Stromal cell of bone marrow (primary cell): ENCODE data around the gene NDUFS7.

Experiments
- DNase-seq: peaks from one replicate; pipeline ENCODE4 v3.0.0-alpha.2; 2012; ENCODE audit warnings: low read depth

NDUFS7 gene

GRCh38 chr19:1364070-1364704 lies 19.5 kb upstream of the NDUFS7 start:
- DNase-seq: no peak

DNA sequence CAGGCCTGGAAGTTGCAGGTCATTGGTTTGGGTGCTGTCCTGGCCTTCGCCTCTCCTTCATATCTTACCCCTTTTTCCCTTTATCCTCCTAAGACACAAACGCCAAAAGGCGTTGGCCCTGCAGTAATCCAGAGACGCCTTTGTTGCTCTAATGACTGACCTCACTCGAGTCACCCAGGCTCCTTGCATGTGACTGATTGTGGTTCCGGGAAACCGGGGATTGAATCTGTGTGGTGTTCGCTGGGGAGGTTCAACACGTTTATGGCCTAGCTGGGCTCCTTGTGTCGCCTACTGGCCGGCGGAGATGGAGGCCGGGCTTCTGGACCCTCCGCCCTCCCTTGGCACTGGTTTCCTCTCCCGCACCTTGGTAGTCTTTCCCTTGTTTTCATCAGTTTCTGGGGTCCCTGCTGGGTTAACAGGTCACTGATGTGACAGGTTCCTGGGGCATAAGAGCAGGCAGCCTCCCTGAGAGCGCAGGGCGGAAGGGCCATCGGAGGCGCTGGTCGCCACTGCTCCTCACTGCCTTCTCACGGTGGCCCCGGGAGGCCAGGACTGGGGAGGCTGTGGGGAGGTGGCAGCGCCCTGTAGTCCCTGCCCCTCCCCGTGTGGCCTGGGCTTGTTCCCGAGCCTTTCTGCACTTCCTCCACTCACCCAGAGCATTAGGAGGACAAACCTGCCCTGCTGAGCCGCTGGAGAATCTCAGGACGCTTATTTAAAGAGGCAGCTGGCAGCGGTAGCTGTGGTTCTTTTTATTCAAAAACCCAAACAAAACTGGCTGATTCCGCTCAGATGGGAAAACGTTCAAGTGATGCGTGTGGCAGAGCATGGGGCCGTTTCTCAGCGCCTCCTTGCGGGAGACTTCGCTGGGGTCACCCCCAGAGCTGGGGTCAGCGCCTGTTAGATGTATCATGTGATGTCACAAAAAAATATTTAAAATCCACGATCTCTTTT lies 18.1 kb upstream of the NDUFS7 start:
- no peak for DNase-seq

GRCh38 chr19:1366296-1366695 lies 17.4 kb upstream of the NDUFS7 start:
- no peak for DNase-seq

DNA sequence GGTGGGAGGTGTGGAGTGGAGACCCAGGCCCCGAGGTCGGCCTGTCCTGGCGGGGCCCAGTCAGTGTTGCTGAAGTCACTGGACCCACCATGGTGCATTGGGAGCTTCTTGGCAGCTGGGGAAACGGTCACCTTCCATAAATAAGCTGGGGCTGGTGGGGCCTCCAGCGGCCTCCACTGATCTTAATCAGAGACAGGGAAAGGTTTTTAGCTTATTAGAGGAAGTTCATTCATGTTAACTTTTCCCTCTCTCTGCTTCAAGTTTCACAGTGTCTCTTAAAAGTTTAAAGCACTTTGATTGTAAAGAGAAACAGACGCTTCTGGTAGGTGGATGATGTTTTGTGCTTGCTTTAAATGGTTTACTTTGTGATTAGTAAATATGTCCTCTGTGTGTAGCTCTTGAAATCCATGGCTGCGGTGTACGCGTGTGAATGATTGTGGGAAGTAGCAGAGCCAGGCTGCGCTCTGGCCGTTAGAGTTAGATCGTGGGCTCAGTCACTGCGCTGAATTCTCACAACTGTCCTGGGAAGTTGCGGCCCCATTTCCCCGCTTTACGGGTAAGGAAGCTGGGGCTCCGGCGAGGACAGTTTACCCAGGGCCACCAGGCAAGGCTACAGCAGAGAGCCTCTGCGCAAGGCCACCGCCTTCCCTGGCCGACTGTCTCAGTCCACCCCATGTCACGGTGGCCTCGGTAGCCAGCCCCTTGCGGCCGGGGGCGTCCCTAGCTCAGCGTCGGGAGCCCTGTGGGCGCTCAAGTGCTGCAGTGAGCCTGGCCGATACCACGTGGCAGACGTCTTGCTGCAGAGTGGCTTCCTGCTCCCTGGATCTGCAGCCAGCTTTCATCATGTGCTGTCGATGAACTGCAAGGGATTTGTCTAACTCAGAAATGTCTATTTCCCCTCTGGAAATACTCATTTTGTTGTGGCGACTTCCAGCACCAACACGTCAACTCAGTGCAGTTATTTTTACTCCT lies 16.5 kb upstream of the NDUFS7 start:
- no peak for DNase-seq

DNA sequence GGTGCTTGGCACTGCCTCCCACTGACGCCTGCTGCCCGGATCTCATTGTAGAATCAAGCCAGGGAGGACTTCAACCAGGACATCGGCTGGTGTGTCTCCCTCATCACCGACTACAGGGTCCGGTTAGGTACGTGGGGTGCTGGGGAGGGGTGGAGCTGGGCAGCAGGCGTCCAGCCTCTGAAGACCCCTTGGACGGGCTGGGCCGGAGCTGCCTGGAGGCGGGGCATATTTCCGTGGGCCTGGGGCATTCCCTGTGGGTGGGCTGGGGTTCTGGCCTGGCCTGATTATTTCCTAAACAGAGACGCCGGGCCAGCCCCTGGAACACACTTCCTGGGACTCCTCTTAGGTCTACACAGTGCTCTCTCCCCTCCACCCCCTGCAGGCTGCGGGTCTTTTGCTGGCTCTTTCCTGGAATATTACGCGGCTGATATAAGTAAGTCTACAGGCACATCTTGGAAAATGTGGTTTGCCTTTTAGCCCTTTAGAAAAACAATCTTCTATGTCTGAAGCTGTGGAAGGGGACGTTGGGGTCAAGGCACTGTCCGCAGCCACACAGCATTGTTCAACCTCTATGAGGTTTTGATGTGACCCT lies 14.4 kb upstream of the NDUFS7 start:
- no peak for DNase-seq

GRCh38 chr19:1370579-1371361 lies 12.9 kb upstream of the NDUFS7 start:
- DNase-seq: no peak

GRCh38 chr19:1373042-1373533 lies 10.6 kb upstream of the NDUFS7 start:
- DNase-seq: no peak

DNA sequence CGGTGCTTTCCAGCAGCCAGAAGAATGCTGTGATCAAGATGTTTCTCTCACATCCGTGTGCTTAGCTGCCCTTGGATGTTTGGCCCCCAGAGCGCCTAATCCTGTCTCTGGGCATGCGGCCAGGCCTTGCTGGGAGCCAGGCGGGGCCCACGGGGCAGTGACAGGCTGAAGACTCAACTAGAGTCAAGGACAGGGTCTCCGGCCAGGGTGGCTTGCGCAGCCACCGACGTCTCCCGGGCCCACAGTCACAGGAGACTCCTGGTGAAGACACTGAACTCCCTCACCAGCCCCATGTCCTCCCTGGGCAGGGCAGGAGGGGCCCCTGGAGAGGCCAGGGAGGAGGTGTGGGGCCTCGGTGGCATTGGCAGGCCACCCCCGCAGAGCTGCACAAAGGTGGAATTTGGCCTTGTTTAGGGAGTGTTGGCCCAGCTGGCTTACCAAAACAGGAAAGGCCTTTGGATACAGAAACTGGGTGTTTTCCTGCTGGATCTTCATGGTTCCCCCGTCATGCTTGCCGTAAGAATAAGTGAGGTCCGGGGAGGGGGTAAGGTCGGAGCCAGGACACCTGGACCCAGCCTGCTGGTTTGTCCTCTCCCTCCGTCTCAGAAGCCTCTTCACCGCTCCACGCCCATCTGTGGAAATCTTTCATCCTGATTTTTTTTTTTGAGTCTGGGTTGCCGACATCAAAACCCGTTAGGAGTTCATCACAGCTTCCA lies 10.0 kb upstream of the NDUFS7 start:
- no peak for DNase-seq

DNA sequence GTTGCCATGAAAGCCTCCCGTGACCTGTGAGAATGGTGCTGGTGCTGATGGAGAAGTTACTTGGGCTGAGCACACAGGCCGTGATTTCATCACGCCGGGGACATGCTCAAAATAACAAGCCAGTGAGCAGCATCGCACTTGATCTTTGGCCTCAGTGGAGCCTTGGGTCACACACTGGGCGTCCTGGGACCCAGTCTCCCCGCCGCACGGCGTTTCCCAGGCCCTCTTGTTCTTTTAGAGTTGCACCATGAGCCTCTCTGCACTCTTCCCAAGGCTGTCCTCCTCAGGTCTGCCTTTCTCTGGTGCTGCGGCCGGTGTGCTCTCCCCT lies 9.5 kb upstream of the NDUFS7 start:
- DNase-seq: no peak

DNA sequence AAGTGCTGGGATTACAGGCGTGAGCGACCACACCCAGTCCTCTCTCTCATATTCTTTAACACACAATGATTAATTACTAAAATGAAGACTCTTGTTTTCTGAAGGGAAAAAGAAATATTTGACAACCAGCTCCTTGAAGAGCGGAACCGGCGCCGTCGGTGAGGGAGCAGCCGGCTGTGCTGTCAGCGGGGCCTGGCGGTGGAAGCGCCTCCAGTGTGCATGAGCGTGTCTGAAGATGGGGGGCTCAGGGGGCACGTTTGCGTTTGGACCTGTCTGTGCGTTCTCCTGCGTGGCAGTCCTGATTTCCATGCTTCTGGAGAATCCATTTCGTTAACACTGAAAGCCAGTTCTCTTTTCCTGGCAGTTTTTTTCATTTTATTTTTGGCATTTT lies 7.3 kb upstream of the NDUFS7 start:
- no peak for DNase-seq

DNA sequence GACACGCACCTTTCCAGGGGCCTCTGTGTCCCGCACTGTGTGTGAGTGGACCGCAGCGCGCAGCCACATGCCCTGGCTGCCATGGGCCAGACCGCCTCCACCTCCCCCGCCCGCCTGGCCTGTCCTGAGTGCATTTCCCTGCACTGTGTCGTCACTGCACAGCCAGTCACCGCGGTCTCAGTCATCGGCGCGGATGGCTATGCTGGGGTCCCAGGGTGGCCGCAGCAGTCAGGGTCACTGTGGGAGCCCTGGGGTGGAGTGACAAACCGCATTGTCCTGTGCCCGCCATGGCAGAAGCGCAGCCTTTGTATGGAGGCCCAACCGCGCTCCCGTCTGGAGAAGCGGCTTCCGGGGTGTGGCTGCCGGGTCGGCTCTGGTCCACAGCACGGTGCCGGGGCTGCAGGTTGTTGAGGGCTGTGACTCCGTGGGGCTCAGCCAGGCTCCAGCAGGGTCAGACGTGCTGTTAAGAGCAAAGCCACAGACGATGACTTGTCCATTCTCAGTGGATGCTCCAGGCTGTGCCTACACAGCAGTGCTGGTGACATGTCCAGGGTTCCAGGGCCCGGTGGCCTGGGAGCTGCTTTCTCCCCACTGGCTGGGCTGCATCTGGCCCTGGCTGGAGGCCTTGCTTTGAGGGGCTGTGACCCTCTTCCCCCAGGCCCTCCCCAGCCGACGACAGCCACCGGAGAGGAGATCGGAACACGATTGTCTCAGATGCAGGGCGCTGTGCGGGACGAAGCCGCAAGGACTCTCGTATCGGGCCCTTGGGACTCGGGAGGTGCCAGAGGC lies 6.3 kb upstream of the NDUFS7 start:
- no peak for DNase-seq

GRCh38 chr19:1377965-1378785 lies 5.5 kb upstream of the NDUFS7 start:
- DNase-seq: no peak

GRCh38 chr19:1379126-1379905 lies 4.4 kb upstream of the NDUFS7 start:
- DNase-seq: no peak

GRCh38 chr19:1379961-1380489 lies 3.7 kb upstream of the NDUFS7 start:
- DNase-seq: no peak

GRCh38 chr19:1382250-1382649 lies 1.5 kb upstream of the NDUFS7 start:
- no peak for DNase-seq

DNA sequence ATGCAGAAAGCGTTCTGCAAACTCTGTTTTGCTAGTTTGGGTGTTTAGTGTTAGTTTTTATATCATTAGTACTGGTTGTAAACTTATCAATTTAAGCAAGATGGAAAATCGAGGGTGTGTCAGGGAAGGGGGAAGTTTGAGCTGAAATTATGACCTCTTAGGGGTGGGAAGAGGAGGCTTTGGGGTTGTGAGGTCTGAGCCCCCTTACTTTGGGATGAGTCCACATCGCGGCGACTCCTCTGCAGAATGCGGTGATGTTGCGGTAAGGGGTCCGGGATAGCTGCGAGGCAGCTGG lies 743 bp upstream of the NDUFS7 start:
- no peak for DNase-seq

- no peak for DNase-seq
Measured at GRCh38 chr19:1384085-1384462, 367 bp downstream of the NDUFS7 start.
